Type B pancreatic cell (in vitro differentiated cells): ENCODE data around the gene ABHD14A. TPM values are rescaled to one million over a fixed set of nuclear protein-coding genes. Genes with fewer than 3 reads are reported as not detected.

Source experiments
- DNase-seq: peaks from one replicate; pipeline ENCODE4 v3.0.0; 2021; ENCODE audit warnings: mixed read lengths; ENCODE audit not compliant: unreplicated experiment; ENCODE audit errors: extremely low spot score
- H3K27ac Mint-ChIP-seq: 2 replicates; pipeline ENCODE4 v1.8.0; 2021; ENCODE audit warnings: mild to moderate bottlenecking, mixed read lengths
- H3K27me3 Mint-ChIP-seq: 2 replicates; pipeline ENCODE4 v1.8.0; 2021; ENCODE audit warnings: mixed read lengths
- H3K36me3 Mint-ChIP-seq: 2 replicates; pipeline ENCODE4 v1.8.0; 2021; ENCODE audit warnings: mixed read lengths
- H3K4me1 Mint-ChIP-seq: one replicate; pipeline ENCODE4 v1.8.0; 2021; ENCODE audit warnings: mixed read lengths; ENCODE audit not compliant: unreplicated experiment
- H3K4me3 Mint-ChIP-seq: 2 replicates; pipeline ENCODE4 v1.8.0; 2021; ENCODE audit warnings: mild to moderate bottlenecking, mixed read lengths
- H3K9me3 Mint-ChIP-seq: 2 replicates; pipeline ENCODE4 v1.8.0; 2021; ENCODE audit warnings: mixed read lengths
- total RNA-seq: library from RNA; stranded (reverse); gene quantifications from 2 replicates; pipeline ENCODE4 v1.2.1, GENCODE V29; 2021; ENCODE audit warnings: low replicate concordance
- TF ChIP-seq, protein P1 (sequence below): fragments of 200-600 bp; sonication (generic); conservative IDR thresholded peaks from 2 replicates; pipeline ENCODE4 v1.5.0; 2021; ENCODE audit warnings: antibody characterized with exemption, mild to moderate bottlenecking

The ABHD14A gene
- total RNA-seq, 1 donor from 2014 or later = 16.6 TPM

DNA sequence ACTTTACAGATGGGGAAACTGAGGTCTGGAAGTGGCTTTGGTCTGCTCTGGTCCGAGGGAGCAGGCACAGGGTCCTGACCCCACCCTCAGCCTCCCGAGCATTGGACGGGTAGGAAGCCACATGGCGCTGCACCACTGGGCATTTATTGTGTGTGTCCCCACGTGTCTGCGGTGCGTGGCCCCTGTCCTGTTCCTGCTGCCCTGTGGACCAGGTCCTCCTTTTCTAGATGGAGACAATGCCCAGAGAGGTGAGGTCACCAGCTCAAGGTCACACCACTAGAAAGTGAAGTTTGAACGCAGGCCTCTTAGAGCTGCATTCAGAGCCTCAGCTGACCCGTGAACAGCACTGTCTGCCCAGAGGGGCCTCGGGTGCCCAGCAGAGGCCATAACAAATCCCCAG lies 54.7 kb downstream of the ABHD14A start:
- Mint-ChIP-seq H3K36me3 (no peaks in the 10 kb centered on the region), H3K27ac (no peak overlapping the region), H3K4me1 (peaks cover 17% of the 10 kb centered on the region), H3K27me3 (no peaks in the 10 kb centered on the region), H3K4me3 (no peak overlapping the region), H3K9me3 (no peaks in the 10 kb centered on the region)
- TF ChIP-seq, protein P1, sequence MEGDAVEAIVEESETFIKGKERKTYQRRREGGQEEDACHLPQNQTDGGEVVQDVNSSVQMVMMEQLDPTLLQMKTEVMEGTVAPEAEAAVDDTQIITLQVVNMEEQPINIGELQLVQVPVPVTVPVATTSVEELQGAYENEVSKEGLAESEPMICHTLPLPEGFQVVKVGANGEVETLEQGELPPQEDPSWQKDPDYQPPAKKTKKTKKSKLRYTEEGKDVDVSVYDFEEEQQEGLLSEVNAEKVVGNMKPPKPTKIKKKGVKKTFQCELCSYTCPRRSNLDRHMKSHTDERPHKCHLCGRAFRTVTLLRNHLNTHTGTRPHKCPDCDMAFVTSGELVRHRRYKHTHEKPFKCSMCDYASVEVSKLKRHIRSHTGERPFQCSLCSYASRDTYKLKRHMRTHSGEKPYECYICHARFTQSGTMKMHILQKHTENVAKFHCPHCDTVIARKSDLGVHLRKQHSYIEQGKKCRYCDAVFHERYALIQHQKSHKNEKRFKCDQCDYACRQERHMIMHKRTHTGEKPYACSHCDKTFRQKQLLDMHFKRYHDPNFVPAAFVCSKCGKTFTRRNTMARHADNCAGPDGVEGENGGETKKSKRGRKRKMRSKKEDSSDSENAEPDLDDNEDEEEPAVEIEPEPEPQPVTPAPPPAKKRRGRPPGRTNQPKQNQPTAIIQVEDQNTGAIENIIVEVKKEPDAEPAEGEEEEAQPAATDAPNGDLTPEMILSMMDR = no peak
- DNase-seq = no peak

Other genes starting within 250 kb of the ABHD14A start
- gene IQCF6, start 195.8 kb upstream of the ABHD14A start, total RNA-seq = not detected in 2 replicates
- not detected in 2 replicates for gene IQCF2, start 113.4 kb upstream of the ABHD14A start, total RNA-seq
- not detected in 2 replicates for gene IQCF5, start 99.5 kb upstream of the ABHD14A start, total RNA-seq
- gene IQCF1, start 71.7 kb upstream of the ABHD14A start, total RNA-seq = not detected in 2 replicates
- 22.7 and 30.0 TPM in 2 replicates for gene RRP9, start 33.2 kb upstream of the ABHD14A start, total RNA-seq
- 4.2 and 6.6 TPM in 2 replicates for gene PARP3, start 32.7 kb upstream of the ABHD14A start, total RNA-seq
- 0.17 TPM in 1 of 2 replicates, not detected in the other for gene GPR62, start 19.7 kb upstream of the ABHD14A start, total RNA-seq
- gene PCBP4, start 7.6 kb upstream of the ABHD14A start, total RNA-seq = 74.8 and 91.9 TPM in 2 replicates
- 22.1 and 27.2 TPM in 2 replicates for gene ABHD14B, start 1.0 kb upstream of the ABHD14A start, total RNA-seq
- 54.2 and 55.9 TPM in 2 replicates for gene ACY1, start 8.5 kb downstream of the ABHD14A start, total RNA-seq
- 1,439 and 1,690 TPM in 2 replicates for gene RPL29, start 20.8 kb downstream of the ABHD14A start, total RNA-seq
- gene DUSP7, start 81.5 kb downstream of the ABHD14A start, total RNA-seq = 11.9 and 25.9 TPM in 2 replicates
- gene POC1A, start 179.4 kb downstream of the ABHD14A start, total RNA-seq = 10.5 and 19.1 TPM in 2 replicates
- 57.1 and 60.8 TPM in 2 replicates for gene ALAS1, start 223.1 kb downstream of the ABHD14A start, total RNA-seq